GM23248 (cell line): Measurements from ENCODE around the gene IL6R. TPM values are rescaled to one million over a fixed set of nuclear protein-coding genes. Genes with fewer than 3 reads are reported as not detected.
"Not testable (repeated sequence)": the region's sequence is repeated elsewhere in the genome, so short reads cannot be mapped to it uniquely, and the experiment has no call there.

Experiments
- DNase-seq: peaks from one replicate; pipeline ENCODE4 v3.0.0-alpha.2; 2015
- H2AFZ ChIP-seq: fragments of 200-600 bp; sonication (generic); 2 replicates; pipeline ENCODE4 v1.6.1; 2016; ENCODE audit warnings: antibody characterized with exemption
- H3F3A ChIP-seq: fragments of 200-600 bp; sonication (generic); 2 replicates; pipeline ENCODE4 v1.6.1; 2016; ENCODE audit warnings: mild to moderate bottlenecking, antibody characterized with exemption, mixed run types; ENCODE audit not compliant: insufficient read depth
- H3K27ac ChIP-seq: fragments of 200-600 bp; sonication (generic); 2 replicates; pipeline ENCODE4 v1.5.1; 2016; ENCODE audit warnings: mild to moderate bottlenecking
- H3K27me3 ChIP-seq: fragments of 200-600 bp; sonication (generic); replicated peaks from 2 replicates; pipeline ENCODE4 v1.6.1; 2016; ENCODE audit warnings: mild to moderate bottlenecking; ENCODE audit not compliant: insufficient read depth
- H3K36me3 ChIP-seq: fragments of 200-600 bp; sonication (generic); 2 replicates; pipeline ENCODE4 v1.6.1; 2016; ENCODE audit warnings: low read depth, mild to moderate bottlenecking
- H3K4me1 ChIP-seq: fragments of 200-600 bp; sonication (generic); 2 replicates; pipeline ENCODE4 v1.6.1; 2016; ENCODE audit warnings: mild to moderate bottlenecking; ENCODE audit not compliant: insufficient read depth
- H3K4me2 ChIP-seq: fragments of 200-600 bp; sonication (generic); one replicate; pipeline ENCODE4 v1.6.1; 2016; ENCODE audit warnings: mild to moderate bottlenecking; ENCODE audit not compliant: unreplicated experiment
- H3K4me3 ChIP-seq: fragments of 200-600 bp; sonication (generic); 2 replicates; pipeline ENCODE4 v1.5.1; 2016; ENCODE audit warnings: mild to moderate bottlenecking
- H3K79me2 ChIP-seq: fragments of 200-600 bp; sonication (generic); 2 replicates; pipeline ENCODE4 v1.6.1; 2016; ENCODE audit warnings: mild to moderate bottlenecking; ENCODE audit not compliant: insufficient read depth
- H3K9ac ChIP-seq: fragments of 200-600 bp; sonication (generic); 2 replicates; pipeline ENCODE4 v1.6.1; 2016; ENCODE audit warnings: mild to moderate bottlenecking
- H3K9me2 ChIP-seq: fragments of 200-600 bp; sonication (generic); 2 replicates; pipeline ENCODE4 v1.6.1; 2016; ENCODE audit warnings: mixed run types, mild to moderate bottlenecking, moderate library complexity; ENCODE audit not compliant: insufficient read depth
- H3K9me3 ChIP-seq: fragments of 200-600 bp; sonication (generic); one replicate; pipeline ENCODE4 v1.6.1; 2017; ENCODE audit warnings: low read depth
- H4K20me1 ChIP-seq: fragments of 200-600 bp; sonication (generic); 2 replicates; pipeline ENCODE4 v1.6.0; 2016; ENCODE audit not compliant: insufficient read depth
- EZH2 ChIP-seq: fragments of 200-600 bp; sonication (generic); IDR thresholded peaks from 2 replicates; pipeline ENCODE4 v1.6.1; 2018; ENCODE audit warnings: antibody characterized with exemption, mild to moderate bottlenecking; ENCODE audit not compliant: insufficient read depth, poor library complexity, severe bottlenecking
- EZH2phosphoT487 ChIP-seq: fragments of 200-600 bp; sonication (generic); IDR thresholded peaks from 2 replicates; pipeline ENCODE4 v1.6.1; 2018; ENCODE audit warnings: antibody characterized with exemption, moderate library complexity, mild to moderate bottlenecking, low read depth; ENCODE audit not compliant: insufficient read depth
- WGBS, 2 experiments: methylation state at CpG; one replicate each; pipeline ENCODE4 v1.1.6; 2015 to 2017; ENCODE audit warnings: low lambda C conversion rate in 2 of 2, low coverage in 1 of 2; ENCODE audit errors: missing lambda C conversion rate in 2 of 2; 5-methylcytosine and 5-hydroxymethylcytosine counted together
- in situ Hi-C: fragments of 300-500 bp; cut with MboI; formaldehyde crosslinking; loops from 2 replicates; pipeline ENCODE4 v1.15.0; 2020
- polyA plus RNA-seq: library from polyadenylated mRNA; unstranded; fragments of >200 nt; fragmentation: Nextera tagmentation; extraction: Ambion mirVana; gene quantifications from 2 replicates; pipeline ENCODE4 v1.2.1, GENCODE V29; 2016
- total RNA-seq: library from RNA; depleted of rRNA; stranded (reverse); fragments of >200 nt; shearing (Covaris generic); gene quantifications from 2 replicates; pipeline ENCODE4 v1.2.3, GENCODE V29; 2014

The IL6R gene
- total and polyA plus RNA-seq, 2 experiments from 2014 or later, result 2.1 to 8.8 TPM

- H3K4me2 ChIP-seq, result no peak overlapping the region
- no peaks in the 10 kb centered on the region for H3K36me3 ChIP-seq
- in situ Hi-C loops, result no loop called here
- WGBS, 2 experiments, result 78% methylated on average over 10 of the region's 10 CpGs
- no peaks in the 10 kb centered on the region for H3K79me2 ChIP-seq
- H3K9ac ChIP-seq, result no peak overlapping the region
- no peaks in the 10 kb centered on the region for H4K20me1 ChIP-seq
- no peak overlapping the region for H3K4me3 ChIP-seq
- peak overlapping the region; percentile 96 for H3K27ac ChIP-seq
- H3K9me3 ChIP-seq, result no peaks in the 10 kb centered on the region
- H3F3A ChIP-seq, result peaks cover 19% of the 10 kb centered on the region
- TF ChIP-seq EZH2, result no peak
- H3K4me1 ChIP-seq, result peaks cover 42% of the 10 kb centered on the region
- H2AFZ ChIP-seq, result no peak overlapping the region
- DNase-seq, result no peak
- no peaks in the 10 kb centered on the region for H3K27me3 ChIP-seq
- no peaks in the 10 kb centered on the region for H3K9me2 ChIP-seq
Measured at GRCh38 chr1:154420961-154421924, 16.1 kb downstream of the IL6R start.

- H2AFZ ChIP-seq, H3K27ac ChIP-seq, H3K36me3 ChIP-seq, in situ Hi-C loops, H3K4me2 ChIP-seq, H3K4me3 ChIP-seq, H4K20me1 ChIP-seq, H3K9ac ChIP-seq, H3K9me2 ChIP-seq, H3K79me2 ChIP-seq, DNase-seq, H3K27me3 ChIP-seq, H3K9me3 ChIP-seq: not testable (repeated sequence)
- peaks cover 19% of the 10 kb centered on the region for H3F3A ChIP-seq
- H3K4me1 ChIP-seq, result peaks cover 42% of the 10 kb centered on the region
- 72 to 78% methylated on average over 8 of the region's 8 CpGs for WGBS, 2 experiments
Measured at GRCh38 chr1:154422049-154422448, 16.9 kb downstream of the IL6R start.

GRCh38 chr1:154422521-154422920 is 17.4 kb downstream of the IL6R start:
- H4K20me1 ChIP-seq, result no peaks in the 10 kb centered on the region
- no peak overlapping the region for H3K4me2 ChIP-seq
- H3K79me2 ChIP-seq, result no peaks in the 10 kb centered on the region
- H3K4me1 ChIP-seq, result peaks cover 42% of the 10 kb centered on the region
- 50 to 53% methylated on average over 9 of the region's 9 CpGs for WGBS, 2 experiments
- H3K9ac ChIP-seq, result no peak overlapping the region
- no peak for TF ChIP-seq EZH2phosphoT487
- TF ChIP-seq EZH2, result no peak
- H2AFZ ChIP-seq, result no peak overlapping the region
- H3K27me3 ChIP-seq, result no peaks in the 10 kb centered on the region
- H3K27ac ChIP-seq, result no peak overlapping the region
- no peaks in the 10 kb centered on the region for H3K9me3 ChIP-seq
- no peak for DNase-seq
- in situ Hi-C loops, result no loop called here
- H3K4me3 ChIP-seq, result no peak overlapping the region
- peaks cover 19% of the 10 kb centered on the region for H3F3A ChIP-seq
- H3K36me3 ChIP-seq, result no peaks in the 10 kb centered on the region
- no peaks in the 10 kb centered on the region for H3K9me2 ChIP-seq

- in situ Hi-C loops, result no loop called here
- Histone ChIP-seq H3K4me1 (peaks cover 42% of the 10 kb centered on the region), H3K4me3 (peak overlapping the region; percentile 26; the same call in 1 of the 2 replicates), H2AFZ (0 out of 2 replicates have a peak overlapping the region, but pooled peaks have one; percentile 11), H3F3A (peaks cover 19% of the 10 kb centered on the region), H3K4me2 (peak overlapping the region; percentile 58), H3K9ac (peak overlapping the region; percentile 19; the same call in 1 of the 2 replicates), H3K9me3 (no peaks in the 10 kb centered on the region), H3K27me3 (no peaks in the 10 kb centered on the region), H3K9me2 (no peaks in the 10 kb centered on the region), H3K36me3 (no peaks in the 10 kb centered on the region), H3K27ac (peak overlapping the region; percentile 32), H3K79me2 (0 out of 2 replicates have a peak, but pooled peaks cover 4% of the 10 kb centered on the region), H4K20me1 (no peaks in the 10 kb centered on the region)
- TF ChIP-seq EZH2phosphoT487 (no peak), EZH2 (no peak)
- WGBS, 2 experiments, result 2 to 4% methylated on average over 5 of the region's 5 CpGs
- peak; percentile 80 for DNase-seq
Measured at GRCh38 chr1:154423304-154423987, 18.3 kb downstream of the IL6R start.
